ENCODE measurements around the gene ZHX3.

The ZHX3 gene

DNA sequence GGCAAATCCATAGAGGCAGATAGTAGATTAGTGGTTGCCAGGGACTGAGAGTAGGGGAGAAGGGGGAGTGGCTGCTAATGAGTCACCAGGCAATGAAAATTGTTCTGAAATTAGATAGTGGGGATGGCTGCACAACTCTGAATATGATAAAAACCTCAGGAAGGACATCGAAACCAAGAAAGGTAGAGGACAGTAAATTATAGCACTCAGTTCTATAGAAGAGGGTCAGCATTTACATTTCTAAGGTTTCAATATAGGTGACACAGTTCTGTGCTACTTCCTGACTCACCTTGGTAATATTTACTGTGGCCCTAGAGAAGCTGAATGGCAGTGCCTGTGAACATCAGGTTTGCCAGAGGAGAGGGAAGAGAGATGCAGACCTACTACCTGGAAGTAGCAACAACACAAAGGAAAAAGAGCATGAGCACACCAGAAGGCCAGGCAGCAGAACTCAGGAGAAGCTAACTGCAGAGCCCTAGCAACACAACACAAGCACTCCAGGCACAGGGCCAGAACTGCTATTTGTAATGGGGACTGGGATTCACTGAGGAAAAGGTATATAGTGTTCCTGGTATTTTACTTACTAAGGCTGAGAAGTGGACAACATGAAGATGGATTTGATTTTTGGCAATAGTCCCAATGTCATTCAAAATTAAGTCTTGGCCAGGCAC lies 104.2 kb downstream of the ZHX3 start:
- TF ChIP-seq, protein P1, sequence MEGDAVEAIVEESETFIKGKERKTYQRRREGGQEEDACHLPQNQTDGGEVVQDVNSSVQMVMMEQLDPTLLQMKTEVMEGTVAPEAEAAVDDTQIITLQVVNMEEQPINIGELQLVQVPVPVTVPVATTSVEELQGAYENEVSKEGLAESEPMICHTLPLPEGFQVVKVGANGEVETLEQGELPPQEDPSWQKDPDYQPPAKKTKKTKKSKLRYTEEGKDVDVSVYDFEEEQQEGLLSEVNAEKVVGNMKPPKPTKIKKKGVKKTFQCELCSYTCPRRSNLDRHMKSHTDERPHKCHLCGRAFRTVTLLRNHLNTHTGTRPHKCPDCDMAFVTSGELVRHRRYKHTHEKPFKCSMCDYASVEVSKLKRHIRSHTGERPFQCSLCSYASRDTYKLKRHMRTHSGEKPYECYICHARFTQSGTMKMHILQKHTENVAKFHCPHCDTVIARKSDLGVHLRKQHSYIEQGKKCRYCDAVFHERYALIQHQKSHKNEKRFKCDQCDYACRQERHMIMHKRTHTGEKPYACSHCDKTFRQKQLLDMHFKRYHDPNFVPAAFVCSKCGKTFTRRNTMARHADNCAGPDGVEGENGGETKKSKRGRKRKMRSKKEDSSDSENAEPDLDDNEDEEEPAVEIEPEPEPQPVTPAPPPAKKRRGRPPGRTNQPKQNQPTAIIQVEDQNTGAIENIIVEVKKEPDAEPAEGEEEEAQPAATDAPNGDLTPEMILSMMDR (IDR thresholded peaks at IDR 0.05), result no peak

DNA sequence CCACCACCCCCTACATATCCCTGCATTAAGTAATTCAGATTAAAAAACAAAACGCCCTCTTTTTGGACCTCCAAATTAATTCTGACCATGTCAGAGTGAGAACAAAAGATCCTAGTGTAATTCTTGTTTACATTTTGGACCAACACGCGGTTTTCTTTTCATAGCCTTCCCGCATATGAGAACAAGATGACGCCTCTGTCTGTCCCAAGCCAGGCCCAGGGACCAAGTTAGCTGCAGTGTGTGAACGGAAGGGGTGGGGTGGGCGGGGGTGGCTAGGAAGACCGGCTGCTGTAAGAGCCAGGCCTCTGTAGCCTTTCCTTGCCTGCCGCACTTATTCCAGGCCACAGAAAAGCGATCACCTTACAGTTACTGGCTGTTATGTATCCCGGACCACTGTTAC lies 112.2 kb downstream of the ZHX3 start:
- TF ChIP-seq, protein P1 (IDR thresholded peaks at IDR 0.05), result no peak

DNA sequence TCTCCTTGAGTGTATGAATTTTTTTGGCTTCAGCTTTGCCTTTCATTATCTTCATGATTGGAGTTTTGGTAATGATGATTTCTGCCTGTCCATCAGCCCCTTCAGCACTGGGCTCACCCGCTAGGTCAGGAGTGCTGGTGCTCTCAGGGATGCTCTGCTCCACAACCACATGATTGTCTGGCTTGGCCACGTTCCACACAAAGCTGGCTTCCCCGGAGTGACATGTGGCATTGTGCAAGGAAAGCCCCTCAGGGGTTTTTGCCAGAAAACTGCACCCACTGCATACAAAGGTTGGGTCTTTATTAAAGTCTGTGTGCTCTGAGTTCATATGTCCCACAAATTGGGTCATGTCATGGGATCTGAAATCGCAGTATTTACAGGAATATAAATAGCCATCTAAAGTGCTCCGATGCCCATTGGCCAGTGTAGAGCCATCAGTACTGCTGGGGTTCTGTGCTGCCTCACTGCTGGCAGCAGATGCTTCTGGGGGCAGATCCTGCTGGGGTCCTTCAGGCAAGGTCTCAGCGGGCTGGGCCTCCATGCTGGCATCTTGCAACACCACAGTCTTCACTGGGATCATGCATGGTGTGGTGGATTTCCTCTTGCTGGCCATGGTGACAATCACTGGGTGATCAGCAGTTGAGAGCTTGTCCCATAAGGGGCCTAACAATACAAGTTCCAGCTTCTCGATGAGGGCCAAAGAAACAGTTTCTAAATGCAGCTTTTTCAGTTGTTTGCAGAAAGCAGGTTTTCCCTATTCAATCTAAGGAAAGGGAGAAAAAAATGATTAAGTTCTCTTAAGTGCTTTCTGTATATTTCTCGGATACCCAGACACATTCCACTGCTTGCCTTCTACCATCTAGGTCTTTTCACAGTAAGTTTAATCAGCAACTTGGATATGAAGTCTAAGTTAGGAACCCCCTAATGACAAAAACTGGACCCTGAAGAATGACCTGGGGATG lies 112.9 kb downstream of the ZHX3 start:
- TF ChIP-seq, protein P1 (IDR thresholded peaks at IDR 0.05), result no peak

DNA sequence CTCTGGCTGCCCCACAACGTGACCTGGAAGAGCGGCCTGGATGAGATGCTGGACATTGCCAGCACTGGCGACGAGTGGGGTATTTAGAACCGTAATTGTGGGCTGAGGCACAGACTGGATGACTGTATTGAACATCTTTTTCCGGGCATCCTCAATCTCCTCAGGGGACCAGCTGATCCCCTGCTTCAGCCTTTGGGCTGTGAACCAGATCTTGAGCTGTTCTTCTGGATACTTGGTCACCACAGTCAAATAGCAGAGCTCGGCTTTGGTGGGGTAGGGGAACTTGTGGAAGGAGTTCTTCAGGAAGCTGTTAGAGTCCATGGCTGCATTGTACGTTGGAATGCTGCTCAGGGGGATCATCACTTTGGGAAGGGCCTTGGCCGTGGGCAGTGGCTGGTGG lies 113.9 kb downstream of the ZHX3 start:
- TF ChIP-seq, protein P1 (IDR thresholded peaks at IDR 0.05), result no peak

DNA sequence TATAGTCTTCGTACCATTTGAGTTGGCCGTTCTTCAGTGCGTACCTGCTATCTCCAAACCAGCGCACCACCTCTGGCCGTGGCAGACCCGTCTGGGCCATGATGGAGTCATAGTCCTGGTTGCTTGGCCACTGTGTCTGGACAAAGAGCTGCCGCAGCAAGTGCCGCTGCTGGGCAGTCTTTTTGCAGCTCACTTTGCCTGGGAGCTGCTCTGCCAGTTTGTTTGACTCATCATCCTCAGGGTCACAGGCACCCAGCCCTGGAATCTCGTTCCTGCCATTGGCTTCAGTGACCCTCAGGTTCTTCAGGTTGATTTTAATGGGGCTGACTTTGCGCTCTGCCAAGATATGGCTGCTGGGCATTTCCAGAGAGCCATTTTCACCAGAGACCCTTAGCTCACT lies 115.1 kb downstream of the ZHX3 start:
- TF ChIP-seq, protein P1 (IDR thresholded peaks at IDR 0.05), result no peak

DNA sequence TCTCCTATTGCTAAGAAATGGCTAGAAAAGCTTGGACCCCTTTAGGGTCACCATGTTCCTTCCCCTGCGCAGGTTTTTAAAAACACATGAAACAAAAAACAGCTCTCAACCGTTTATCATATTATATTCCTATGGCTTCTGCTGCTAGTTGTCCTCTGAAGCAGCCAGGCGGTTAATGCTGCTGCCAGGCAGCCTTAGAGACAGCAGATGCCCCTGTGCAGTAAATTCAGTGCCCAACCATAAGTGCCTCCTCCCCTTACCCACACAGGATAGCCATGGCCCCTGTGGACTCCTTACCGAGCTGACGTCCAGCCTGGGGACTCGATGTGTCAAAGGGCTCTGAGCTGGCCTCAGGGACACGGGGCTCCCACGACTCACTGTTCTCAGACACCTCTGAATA lies 115.8 kb downstream of the ZHX3 start:
- TF ChIP-seq, protein P1 (IDR thresholded peaks at IDR 0.05), result no peak

DNA sequence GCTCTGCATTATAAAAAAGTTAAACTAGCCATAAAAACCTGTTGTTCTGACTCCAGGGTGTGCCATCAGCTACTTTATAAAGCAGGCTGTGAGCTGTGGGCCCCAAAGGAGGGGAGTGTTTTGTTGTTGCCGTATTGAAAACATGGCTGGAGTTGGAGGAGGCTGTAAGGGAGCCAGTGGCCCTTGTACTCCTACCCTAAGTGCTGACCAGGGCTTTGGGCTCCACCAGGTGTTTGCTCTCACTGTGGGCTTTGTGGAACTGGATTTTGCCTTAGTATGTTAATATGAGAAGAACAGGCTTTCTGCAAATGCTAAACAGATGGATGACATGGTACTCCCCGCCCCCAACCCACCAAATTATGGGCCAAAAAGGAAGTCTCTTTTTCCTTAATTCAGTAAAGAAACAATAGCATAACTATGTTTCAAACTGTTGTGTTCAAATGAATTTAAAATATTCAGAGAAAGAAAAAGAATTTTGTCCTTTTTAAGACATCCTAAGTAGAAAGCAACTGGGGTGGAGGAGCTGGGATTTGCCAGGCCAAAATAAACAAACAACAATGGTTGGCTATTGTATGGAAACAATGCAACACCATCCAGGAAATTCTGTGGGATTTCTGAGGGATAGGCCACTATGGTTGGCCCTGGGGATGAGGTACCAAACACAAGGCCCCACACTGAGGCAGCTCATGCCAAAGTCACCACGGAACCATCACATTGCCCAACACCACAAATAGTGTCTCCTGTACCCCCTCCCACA lies 116.9 kb downstream of the ZHX3 start:
- TF ChIP-seq, protein P1 (IDR thresholded peaks at IDR 0.05), result no peak
